NB4 (cell line): ENCODE measurements around the gene NUTM2D.
"Not testable (repeated sequence)": the region's sequence is repeated elsewhere in the genome, so short reads cannot be mapped to it uniquely, and the experiment has no call there.

Source experiments
- DNase-seq: peaks from one replicate; pipeline ENCODE4 v3.0.0; 2010; ENCODE audit warnings: low read depth
- H3K4me3 ChIP-seq: one replicate; pipeline ENCODE4 v1.5.1; 2011; ENCODE audit warnings: mild to moderate bottlenecking, low read depth, low read length, moderate library complexity

Gene NUTM2D

GRCh38 chr10:87413921-87414320 lies 56.4 kb downstream of the NUTM2D start:
- H3K4me3 ChIP-seq, DNase-seq: not testable (repeated sequence)
